HG03039 (cell line): ENCODE results near the gene FHIT.
"Not testable (repeated sequence)": the region's sequence is repeated elsewhere in the genome, so short reads cannot be mapped to it uniquely, and the experiment has no call there.

Experiments
- ATAC-seq: cut with Tn5 transposase; IDR thresholded peaks from one replicate; pipeline ENCODE4 v1.9.1; 2021; ENCODE audit warnings: mild to moderate bottlenecking, moderate library complexity; ENCODE audit not compliant: unreplicated experiment

Gene FHIT

GRCh38 chr3:61117045-61117898, 134.0 kb downstream of the FHIT start:
- no peak for ATAC-seq

- ATAC-seq = no peak
Observed at GRCh38 chr3:61114316-61114953, 136.8 kb downstream of the FHIT start.

- peak; percentile 63 for ATAC-seq
Observed at GRCh38 chr3:61111825-61112224, 139.4 kb downstream of the FHIT start.

GRCh38 chr3:61110576-61110975, 140.7 kb downstream of the FHIT start:
- no peak for ATAC-seq

- no peak for ATAC-seq
Observed at GRCh38 chr3:61108247-61109019, 142.8 kb downstream of the FHIT start.

- ATAC-seq = no peak
Observed at GRCh38 chr3:61094608-61095007, 156.6 kb downstream of the FHIT start.

- ATAC-seq = no peak
Observed at GRCh38 chr3:61093364-61093763, 157.9 kb downstream of the FHIT start.

GRCh38 chr3:61092870-61093269, 158.4 kb downstream of the FHIT start:
- ATAC-seq = no peak

- no peak for ATAC-seq
Observed at GRCh38 chr3:61090389-61091169, 160.7 kb downstream of the FHIT start.

GRCh38 chr3:61087465-61087864, 163.8 kb downstream of the FHIT start:
- no peak for ATAC-seq

- ATAC-seq = no peak
Observed at GRCh38 chr3:61081554-61081953, 169.7 kb downstream of the FHIT start.

- no peak for ATAC-seq
Observed at GRCh38 chr3:61080737-61081445, 170.4 kb downstream of the FHIT start.

- ATAC-seq = no peak
Observed at GRCh38 chr3:61078048-61078752, 173.1 kb downstream of the FHIT start.

- no peak for ATAC-seq
Observed at GRCh38 chr3:61077551-61077950, 173.7 kb downstream of the FHIT start.

GRCh38 chr3:61074783-61075182, 176.5 kb downstream of the FHIT start:
- ATAC-seq = no peak

GRCh38 chr3:61073566-61074165, 177.6 kb downstream of the FHIT start:
- no peak for ATAC-seq

- no peak for ATAC-seq
Observed at GRCh38 chr3:61068084-61068483, 183.2 kb downstream of the FHIT start.

- no peak for ATAC-seq
Observed at GRCh38 chr3:61066800-61067199, 184.5 kb downstream of the FHIT start.

- ATAC-seq = not testable (repeated sequence)
Observed at GRCh38 chr3:61066222-61066621, 185.0 kb downstream of the FHIT start.
